ENCODE results near the gene DBT.

Gene DBT

GRCh38 chr1:100184536-100184935, 65.1 kb downstream of the DBT start:
- DNase-seq, result peak in 1 of 2 donors; percentile 1

- DNase-seq, result no peak
These were observed 66.3 kb downstream of the DBT start for GRCh38 chr1:100183370-100183769.

- no peak for DNase-seq
These were observed 71.5 kb downstream of the DBT start, which contains the start of gene LRRC39 for GRCh38 chr1:100178091-100178490. Gene LRRC39 (minus strand): TSS chr1:100178256. CDS start chr1:100168516, 9,740 bp downstream.

GRCh38 chr1:100177295-100178041, 72.2 kb downstream of the DBT start:
- no peak for DNase-seq

- no peak for DNase-seq
These were observed 81.6 kb downstream of the DBT start for GRCh38 chr1:100168051-100168450.

- no peak for DNase-seq
These were observed 84.9 kb downstream of the DBT start for GRCh38 chr1:100164702-100165101.

GRCh38 chr1:100164216-100164615, 85.4 kb downstream of the DBT start:
- no peak for DNase-seq

GRCh38 chr1:100162881-100163280, 86.8 kb downstream of the DBT start:
- DNase-seq, result no peak

- DNase-seq, result peak; percentile 25 to 38
These were observed 97.4 kb downstream of the DBT start for GRCh38 chr1:100152271-100152670.

- no peak for DNase-seq
These were observed 98.0 kb downstream of the DBT start for GRCh38 chr1:100151679-100152078.

GRCh38 chr1:100147875-100148274, 101.8 kb downstream of the DBT start:
- no peak for DNase-seq

- DNase-seq, result no peak
These were observed 102.7 kb downstream of the DBT start for GRCh38 chr1:100146958-100147357.

- DNase-seq, result no peak
These were observed 104.5 kb downstream of the DBT start for GRCh38 chr1:100145116-100145515.

GRCh38 chr1:100142343-100142742, 107.3 kb downstream of the DBT start:
- no peak for DNase-seq

- DNase-seq, result no peak
These were observed 108.4 kb downstream of the DBT start for GRCh38 chr1:100141192-100141591.

GRCh38 chr1:100137602-100138001, 112.0 kb downstream of the DBT start:
- no peak for DNase-seq

All from inflammatory macrophage treated with lipopolysaccharide for 1 hour (primary cell).